HG02852 (cell line): Measurements from ENCODE around the gene IRF8.

ENCODE experiments used
- ATAC-seq: cut with Tn5 transposase; IDR thresholded peaks from one replicate; pipeline ENCODE4 v1.9.1; 2021; ENCODE audit warnings: mild to moderate bottlenecking, moderate library complexity; ENCODE audit not compliant: unreplicated experiment

The IRF8 gene

GRCh38 chr16:85913141-85913601, 14.2 kb downstream of the IRF8 start:
- no peak for ATAC-seq

DNA sequence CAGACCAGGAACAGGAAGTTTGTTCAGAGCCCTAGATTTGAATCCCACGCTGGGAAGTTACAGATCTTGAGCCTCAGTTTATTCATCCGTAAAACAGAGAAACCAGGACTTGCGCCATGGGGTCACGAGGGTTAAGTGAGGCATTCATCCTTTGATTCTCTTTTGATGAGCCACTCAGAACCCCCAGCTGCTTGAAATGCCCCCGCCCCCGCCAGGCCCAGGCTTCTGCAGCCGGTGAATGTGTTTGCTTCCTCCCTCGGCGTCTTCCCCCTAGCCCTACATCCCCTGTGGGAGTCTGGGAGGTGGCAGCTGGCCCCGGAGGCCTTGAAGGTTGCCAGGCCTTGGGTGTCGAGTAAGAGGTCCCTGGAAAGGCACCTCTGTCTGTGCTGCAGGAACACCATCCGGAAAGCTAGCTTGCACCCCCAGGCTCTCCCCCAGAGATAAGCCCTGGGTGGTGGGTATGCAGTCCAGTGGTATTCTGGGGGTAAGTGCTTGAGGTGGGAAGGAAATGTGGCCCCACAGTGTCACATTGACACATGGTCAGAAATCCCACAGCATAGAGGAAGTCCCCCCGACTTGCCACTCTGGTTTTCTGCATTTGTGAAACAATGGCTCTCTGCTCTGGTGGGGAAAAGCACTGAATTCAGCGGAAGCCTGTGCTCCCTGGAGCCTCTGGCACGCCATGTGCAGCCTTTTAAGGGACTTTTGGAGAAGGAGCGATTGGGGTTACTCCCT, 14.9 kb downstream of the IRF8 start:
- no peak for ATAC-seq

GRCh38 chr16:85914423-85914794, 15.4 kb downstream of the IRF8 start:
- no peak for ATAC-seq

DNA sequence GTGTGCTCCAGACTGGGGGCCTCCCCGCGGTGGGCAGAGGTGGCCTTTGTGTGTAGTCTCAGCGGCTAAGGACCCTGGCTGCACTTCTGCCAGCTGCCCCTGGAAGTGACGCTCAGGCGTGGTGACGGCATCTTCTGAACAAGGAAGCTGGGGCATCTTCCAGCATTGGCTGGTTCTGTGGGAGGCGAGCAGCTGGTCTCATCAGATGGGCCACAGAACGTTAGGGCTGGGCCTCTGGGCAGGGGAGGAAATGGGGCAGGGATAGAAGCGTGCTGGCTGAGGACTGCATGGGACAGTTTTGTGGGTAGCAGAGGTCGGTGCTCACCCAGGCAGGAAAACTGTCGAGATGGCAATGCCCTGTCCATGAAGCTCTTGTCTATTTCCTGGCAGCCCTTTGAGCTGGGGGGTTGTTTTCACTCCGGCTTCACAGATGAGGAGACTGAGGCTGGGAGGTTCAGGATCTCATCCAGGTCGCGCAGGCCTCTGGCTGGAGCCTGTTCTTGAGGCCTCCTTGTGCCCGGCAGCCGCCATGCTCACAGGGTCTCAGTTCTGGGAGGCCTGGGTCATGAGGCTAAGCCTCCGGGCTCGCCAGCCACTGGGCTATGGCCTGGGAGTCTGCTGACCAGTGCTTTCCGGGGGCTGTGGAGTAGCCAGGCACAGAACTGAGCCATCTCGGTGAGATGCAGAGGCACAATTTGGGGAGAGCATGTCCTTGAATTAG, 16.3 kb downstream of the IRF8 start:
- no peak for ATAC-seq

DNA sequence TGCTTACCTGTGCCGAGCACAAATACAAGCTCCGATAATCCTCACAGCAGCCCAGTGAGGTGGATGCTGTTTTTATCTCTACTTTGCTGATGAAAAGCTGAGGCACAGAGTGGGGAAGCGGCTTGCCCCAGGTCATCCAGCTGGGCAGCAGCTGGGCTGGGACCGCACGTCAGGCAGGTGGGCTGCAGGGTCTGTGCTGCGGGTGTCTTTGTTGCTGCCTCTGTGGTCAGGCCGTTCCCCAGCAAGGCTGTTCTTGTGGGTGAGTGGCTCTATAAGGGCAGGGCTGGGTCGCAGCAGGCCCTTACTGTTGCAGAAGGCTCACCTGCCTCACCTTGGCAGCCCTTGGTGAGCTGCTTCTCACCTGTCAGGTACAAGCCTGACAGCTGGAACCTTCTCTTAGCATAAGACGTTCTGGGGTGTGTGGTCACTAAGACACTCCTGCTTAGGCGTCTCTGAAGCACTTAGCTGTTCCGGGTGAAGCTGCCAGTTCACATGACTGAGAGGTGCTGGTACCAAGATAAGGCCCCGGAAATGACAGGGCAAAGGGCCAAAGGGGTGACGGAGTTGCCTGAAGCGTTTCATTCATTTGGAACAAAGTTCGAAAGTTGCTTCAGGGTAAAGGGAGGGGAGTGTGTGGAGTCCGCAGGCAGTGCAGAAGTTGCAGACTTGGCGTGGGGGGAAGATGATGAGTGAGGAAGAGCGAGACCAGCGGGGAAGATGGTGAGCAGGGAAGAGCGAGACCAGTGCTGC, 17.4 kb downstream of the IRF8 start:
- no peak for ATAC-seq

DNA sequence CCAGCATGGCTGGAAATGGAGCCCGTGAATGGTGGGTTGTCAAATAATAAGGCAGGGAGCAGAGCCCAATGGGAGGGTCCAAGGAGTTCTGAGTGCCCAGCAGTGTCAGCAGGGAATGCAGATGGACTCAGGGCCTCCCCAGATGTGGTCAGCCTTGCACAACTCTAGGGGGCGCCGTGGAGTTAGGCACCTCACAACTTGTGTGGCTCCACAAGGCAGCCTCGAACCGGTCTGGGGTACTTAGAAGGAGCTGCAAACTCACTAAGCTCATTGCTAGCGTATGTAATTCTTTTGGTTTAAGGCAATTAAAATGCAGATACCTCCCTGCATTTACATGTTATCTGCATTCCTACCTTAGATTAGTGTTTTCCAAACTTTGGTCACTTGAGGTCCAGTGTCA, 18.1 kb downstream of the IRF8 start:
- no peak for ATAC-seq

DNA sequence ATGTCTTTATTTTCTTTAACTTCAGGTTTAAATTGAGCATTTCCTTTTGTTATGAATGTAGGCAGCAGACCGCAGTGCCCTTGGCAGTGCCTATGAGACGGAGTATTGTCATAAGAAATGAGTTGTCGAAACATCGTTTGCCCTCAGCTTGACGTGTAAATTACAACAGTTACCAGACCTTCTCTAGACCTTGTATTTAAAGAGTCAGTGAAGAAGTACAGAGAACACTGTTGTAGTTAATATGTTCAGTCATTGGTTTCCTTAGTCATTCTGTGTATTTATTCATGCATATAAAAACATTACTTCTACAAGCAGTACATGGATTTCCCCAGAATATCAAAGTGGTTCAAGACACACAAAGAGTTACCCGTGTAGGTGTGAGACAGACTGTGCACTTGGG, 19.0 kb downstream of the IRF8 start:
- no peak for ATAC-seq

GRCh38 chr16:85918436-85918835, 19.5 kb downstream of the IRF8 start:
- ATAC-seq: no peak

DNA sequence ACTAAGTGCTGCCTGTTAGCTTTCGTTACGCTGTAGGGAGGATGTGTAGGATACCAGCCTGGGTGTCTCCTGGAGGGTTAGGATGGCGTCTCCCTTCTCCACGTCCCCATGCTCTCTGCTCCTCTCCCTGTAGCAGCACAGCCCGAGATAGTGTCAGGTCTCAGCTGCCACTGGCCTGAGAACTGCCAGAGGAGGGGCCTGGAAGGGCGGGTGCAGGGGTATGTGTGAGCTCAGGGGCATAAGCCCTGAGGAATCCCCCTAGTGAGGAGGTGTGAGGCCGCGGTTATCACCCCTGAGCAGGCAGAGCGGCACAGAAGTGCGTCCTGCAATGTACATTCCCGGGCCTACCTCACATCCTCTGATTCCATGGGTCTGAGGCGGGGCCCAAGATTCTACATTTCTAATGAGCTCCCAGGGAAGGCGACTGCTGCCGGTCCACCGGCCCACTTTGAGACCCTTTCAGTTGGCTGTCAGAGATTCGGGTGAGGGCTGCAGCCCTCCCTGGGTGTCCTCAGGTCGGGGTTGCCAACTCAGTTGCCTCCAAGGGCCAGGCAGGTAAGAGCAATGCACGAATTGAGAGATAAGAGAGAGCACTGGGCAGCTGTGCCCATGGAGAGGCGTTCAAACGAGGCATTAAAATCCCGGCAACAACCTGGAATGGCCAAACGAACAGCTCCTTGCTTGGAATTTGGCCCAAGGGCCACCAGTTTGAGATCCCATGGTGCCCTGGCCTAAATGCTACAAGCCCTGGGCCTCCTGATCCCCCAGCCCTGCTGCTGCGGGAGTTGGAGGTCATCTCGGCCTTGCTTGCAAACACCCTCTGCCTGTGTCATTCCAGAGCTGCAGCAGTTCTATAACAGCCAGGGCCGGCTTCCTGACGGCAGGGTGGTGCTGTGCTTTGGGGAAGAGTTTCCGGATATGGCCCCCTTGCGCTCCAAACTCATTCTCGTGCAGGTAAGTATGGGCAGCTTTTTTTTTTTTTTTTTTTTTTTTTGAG, 20.6 kb downstream of the IRF8 start:
- ATAC-seq: no peak

DNA sequence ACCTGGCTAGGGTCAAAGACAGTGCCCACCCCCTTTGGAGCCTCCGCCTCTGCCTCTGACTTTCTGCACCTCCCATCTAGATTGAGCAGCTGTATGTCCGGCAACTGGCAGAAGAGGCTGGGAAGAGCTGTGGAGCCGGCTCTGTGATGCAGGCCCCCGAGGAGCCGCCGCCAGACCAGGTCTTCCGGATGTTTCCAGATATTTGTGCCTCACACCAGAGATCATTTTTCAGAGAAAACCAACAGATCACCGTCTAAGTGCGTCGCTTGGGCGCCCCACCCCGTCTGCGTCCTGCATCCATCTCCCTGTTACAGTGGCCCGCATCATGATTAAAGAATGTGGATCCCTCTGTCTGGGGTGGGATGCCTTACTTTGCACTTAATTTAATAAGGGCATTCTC, 22.1 kb downstream of the IRF8 start:
- ATAC-seq: no peak

- no peak for ATAC-seq
Observed at GRCh38 chr16:85923153-85924021, 24.4 kb downstream of the IRF8 start.

DNA sequence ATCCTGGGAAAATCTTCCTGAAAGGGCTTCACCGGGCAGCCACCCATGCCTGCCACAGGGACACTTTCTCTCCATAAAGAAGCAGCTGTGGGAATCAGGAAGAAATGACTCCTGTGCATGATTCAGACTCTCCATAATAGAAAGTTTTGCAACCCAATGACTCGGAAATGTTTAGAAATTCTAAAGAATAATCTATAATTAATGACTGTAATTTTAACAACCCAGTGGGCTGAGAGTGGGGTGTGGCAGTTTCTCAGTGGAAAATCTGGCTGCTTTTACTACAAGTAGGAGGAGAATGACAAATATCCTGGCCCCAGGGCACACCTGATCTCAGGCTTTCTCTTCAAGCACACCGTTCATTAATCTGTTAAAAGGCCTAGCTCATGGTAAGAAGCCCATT, 25.7 kb downstream of the IRF8 start:
- no peak for ATAC-seq

DNA sequence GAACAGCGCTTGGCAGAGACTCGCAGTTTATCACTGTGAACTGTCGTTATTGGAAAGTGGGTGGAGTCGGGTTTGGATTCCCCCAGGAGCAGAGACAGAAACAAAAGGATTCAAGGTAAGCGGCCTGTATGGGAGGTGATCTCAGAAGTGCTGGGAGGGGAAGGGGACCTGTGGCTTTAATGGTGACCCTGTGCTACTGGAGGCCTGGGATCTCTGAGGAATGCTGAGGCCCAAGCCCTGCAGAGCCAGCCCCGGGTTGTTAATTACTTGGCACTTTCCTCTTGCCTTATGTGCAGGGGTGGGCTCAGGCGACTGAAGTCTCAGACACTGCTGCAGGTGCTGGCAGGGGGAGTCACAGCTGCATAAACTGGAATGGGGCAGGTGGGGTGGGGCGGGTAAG, 27.4 kb downstream of the IRF8 start:
- ATAC-seq: no peak

- no peak for ATAC-seq
Observed at GRCh38 chr16:85927371-85927770, 28.4 kb downstream of the IRF8 start.

GRCh38 chr16:85927959-85928358, 29.0 kb downstream of the IRF8 start:
- ATAC-seq: no peak

DNA sequence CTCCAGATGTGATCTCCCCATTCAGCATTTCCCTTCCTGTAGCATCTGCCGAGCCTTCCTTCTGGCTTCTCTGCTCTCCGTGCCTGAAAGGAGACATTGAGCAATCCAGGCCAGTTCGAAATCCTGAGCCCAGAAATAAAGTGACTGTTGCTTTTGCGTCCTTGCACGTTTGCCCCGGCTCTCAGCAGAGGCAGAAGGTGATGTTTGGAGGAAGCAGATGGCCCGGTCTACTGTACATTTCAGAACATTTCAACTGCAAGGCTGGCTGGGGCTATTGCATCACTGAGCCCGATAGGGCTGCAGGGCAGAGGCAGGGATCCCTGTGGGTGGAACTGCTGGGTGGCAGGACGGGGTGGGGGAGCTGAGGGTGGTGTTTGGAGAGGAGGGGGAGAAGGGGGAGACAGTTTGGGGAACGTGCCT, 29.4 kb downstream of the IRF8 start:
- ATAC-seq: no peak

- ATAC-seq: no peak
Observed at GRCh38 chr16:85929259-85929721, 30.3 kb downstream of the IRF8 start.

- ATAC-seq: no peak
Observed at GRCh38 chr16:85930301-85930700, 31.3 kb downstream of the IRF8 start.

- ATAC-seq: no peak
Observed at GRCh38 chr16:85931596-85932402, 32.8 kb downstream of the IRF8 start.
